GM12878 (cell line): ENCODE results near the gene C4B. TPM values are rescaled to one million over a fixed set of nuclear protein-coding genes. Genes with fewer than 3 reads are reported as not detected.

Experiments
- ATAC-seq: fragments of 200-7000 bp; cut with Tn5 transposase; 3 replicates; pipeline ENCODE4 v1.9.1; 2020; ENCODE audit warnings: mild to moderate bottlenecking, moderate library complexity
- BruUV-seq: library from RNA; stranded (reverse); fragments of 400-500 nt; replicated peaks from 2 replicates; lab custom pipeline; 2021; lab: Mats Ljungman, UMichigan
- CTCF ChIA-PET: fragments of 300-600 bp; sonication (Branson Sonifier 250); formaldehyde crosslinking; extraction: SDS; loops from one replicate; lab custom pipeline; 2021; ENCODE audit warnings: inconsistent platforms; lab: Yijun Ruan, JAX
- POLR2A ChIA-PET: fragments of 350-600 bp; formaldehyde crosslinking; extraction: SDS; loops from one replicate; lab custom pipeline; 2021; ENCODE audit warnings: inconsistent platforms; lab: Charles Lee
- RAD21 ChIA-PET: fragments of 300-600 bp; sonication (Branson Sonifier 250); formaldehyde crosslinking; loops from one replicate; lab custom pipeline; 2023; ENCODE audit warnings: antibody characterized with exemption; ENCODE audit not compliant: unreplicated experiment; lab: Charles Lee
- SMC1A ChIA-PET: fragments of 300-600 bp; sonication (Branson Sonifier 250); formaldehyde crosslinking; loops from one replicate; lab custom pipeline; 2023; ENCODE audit not compliant: unreplicated experiment, uncharacterized antibody; lab: Charles Lee
- DNase-seq: peaks from one replicate; pipeline ENCODE4 v3.0.0-alpha.2; 2011; ENCODE audit warnings: low read depth, low spot score
- FAIRE-seq: peaks from 3 replicates; lab custom pipeline; 2011; peaks lifted over from hg19 to GRCh38; lab: Jason Lieb, UNC
- H2AFZ ChIP-seq: 2 replicates; pipeline ENCODE4 v1.6.0; 2011; ENCODE audit warnings: low read depth, low read length, control low read depth; ENCODE audit not compliant: control insufficient read depth
- H3K27ac ChIP-seq: 2 replicates; pipeline ENCODE4 v1.5.1; 2011; ENCODE audit warnings: control low read depth; ENCODE audit not compliant: control insufficient read depth, insufficient read depth
- H3K27me3 ChIP-seq, 2 experiments: replicated peaks in 1 of 2; 2 replicates each; pipeline versions ENCODE4 v1.6.0 to v1.6.1; 2011; ENCODE audit warnings: low read length in 1 of 2; ENCODE audit not compliant: control insufficient read depth in 2 of 2, insufficient read depth in 2 of 2
- H3K36me3 ChIP-seq, 2 experiments: 2 replicates each; pipeline ENCODE4 v1.5.1; 2011; ENCODE audit warnings: low read length in 1 of 2; ENCODE audit not compliant: control insufficient read depth in 2 of 2, insufficient read depth in 2 of 2
- H3K4me1 ChIP-seq: 2 replicates; pipeline ENCODE4 v1.6.1; 2011; ENCODE audit warnings: mild to moderate bottlenecking, low read length, moderate library complexity, mixed read lengths; ENCODE audit not compliant: control insufficient read depth, insufficient read depth
- H3K4me2 ChIP-seq: 2 replicates; pipeline ENCODE4 v1.6.0; 2011; ENCODE audit warnings: control low read depth; ENCODE audit not compliant: control insufficient read depth, insufficient read depth
- H3K4me3 ChIP-seq: fragments of 200-600 bp; sonication (generic); 2 replicates; pipeline ENCODE4 v1.5.1; 2016
- H3K79me2 ChIP-seq: 2 replicates; pipeline ENCODE4 v1.6.0; 2011; ENCODE audit warnings: low read length; ENCODE audit not compliant: control insufficient read depth, insufficient read depth
- H3K9ac ChIP-seq: 2 replicates; pipeline ENCODE4 v1.8.0; 2011; ENCODE audit warnings: low read length, control low read depth, mixed read lengths; ENCODE audit not compliant: control insufficient read depth, insufficient read depth
- H3K9me3 ChIP-seq: replicated peaks from 3 replicates; pipeline ENCODE4 v1.5.1; 2011; ENCODE audit warnings: mild to moderate bottlenecking, low read length; ENCODE audit not compliant: control insufficient read depth, insufficient read depth
- H4K20me1 ChIP-seq: 2 replicates; pipeline ENCODE4 v1.6.0; 2011; ENCODE audit not compliant: control insufficient read depth, insufficient read depth
- EZH2 ChIP-seq: IDR thresholded peaks from 2 replicates; pipeline ENCODE4 v1.6.1; 2012; ENCODE audit warnings: low read depth, mild to moderate bottlenecking, control low read depth, inconsistent platforms, low read length, borderline replicate concordance; ENCODE audit not compliant: control insufficient read depth
- HDAC6 ChIP-seq: fragments of 200-600 bp; sonication (generic); IDR thresholded peaks from one replicate; pipeline ENCODE4 v1.8.0; 2017; ENCODE audit warnings: antibody characterized with exemption; ENCODE audit not compliant: unreplicated experiment
- KDM1A ChIP-seq: fragments of 200-600 bp; sonication (generic); IDR thresholded peaks from 2 replicates; pipeline ENCODE4 v1.6.1; 2016; ENCODE audit warnings: borderline replicate concordance
- RAD51 ChIP-seq: fragments of 450-650 bp; IDR thresholded peaks from 2 replicates; pipeline ENCODE4 v1.6.1; 2016; ENCODE audit warnings: moderate library complexity, mild to moderate bottlenecking, inconsistent platforms
- RBBP5 ChIP-seq: fragments of 200-600 bp; sonication (generic); conservative IDR thresholded peaks from 2 replicates; pipeline ENCODE4 v1.6.1; 2016
- SIN3A ChIP-seq: IDR thresholded peaks from 2 replicates; pipeline ENCODE4 v1.6.1; 2012; ENCODE audit warnings: low read depth, low read length, improper control_type of control experiment
- SMARCA5 ChIP-seq: fragments of 450-650 bp; IDR thresholded peaks from 2 replicates; pipeline ENCODE4 v1.6.1; 2017; ENCODE audit warnings: mild to moderate bottlenecking
- SREBF1 ChIP-seq: IDR thresholded peaks from 2 replicates; pipeline ENCODE4 v1.6.1; 2012; ENCODE audit warnings: mild to moderate bottlenecking, low read length
- WRNIP1 ChIP-seq: IDR thresholded peaks from 2 replicates; pipeline ENCODE4 v1.6.1; 2011; ENCODE audit warnings: low read depth, low read length, improper control_type of control experiment, borderline replicate concordance
- ZNF274 ChIP-seq: IDR thresholded peaks from one replicate; pipeline ENCODE4 v1.8.0; 2011; ENCODE audit not compliant: insufficient read length, insufficient read depth
- WGBS: methylation state at CpG from one replicate; pipeline ENCODE4 v1.1.6; 2016; ENCODE audit warnings: low lambda C conversion rate; ENCODE audit not compliant: insufficient replicate concordance, insufficient coverage; ENCODE audit errors: missing lambda C conversion rate; 5-methylcytosine and 5-hydroxymethylcytosine counted together
- in situ Hi-C: fragments of 300-500 bp; cut with MboI; formaldehyde crosslinking; loops from 9 replicates; pipeline ENCODE4 v1.14.3; 2018; ENCODE audit warnings: mixed read lengths
- intact Hi-C: fragments of 100-400 bp; cut with micrococcal nuclease; formaldehyde crosslinking; loops from one replicate; pipeline ENCODE4 v1.14.2; 2022; ENCODE audit not compliant: unreplicated experiment
- polyA plus RNA-seq, 11 experiments: library from polyadenylated mRNA; depleted of rRNA in 4 of 11; unstranded in 6 of 11; stranded (reverse) in 5 of 11; fragments of >200 nt; fragmentation: Nextera tagmentation in 4 of 11; fragmentation: Illumina TruSeq in 1 of 11; extraction: Ambion mirVana in 4 of 11; extraction: Trizol in 1 of 11; gene quantifications; 1 replicate in 1 of 11; 2 replicates in 10 of 11; pipeline versions ENCODE4 v1.2.1 to v1.2.3, GENCODE V29; 2011 to 2016; ENCODE audit warnings: inconsistent platforms in 2 of 11, missing spikeins in 2 of 11, low read depth in 1 of 11
- total RNA-seq, 4 experiments: library from RNA; depleted of rRNA in 3 of 4; stranded (reverse); fragments of >200 nt in 3 of 4; fragmentation: Illumina TruSeq in 1 of 4; extraction: Trizol in 1 of 4; gene quantifications; 2 replicates each; pipeline versions ENCODE4 v1.2.1 to v1.2.3, GENCODE V29; 2013 to 2021
- TF ChIP-seq, protein P1 (sequence below): IDR thresholded peaks from 2 replicates; pipeline ENCODE4 v1.6.1; 2012; ENCODE audit warnings: mild to moderate bottlenecking, low read depth, low read length
- TF ChIP-seq, protein P2 (sequence below): fragments of 450-650 bp; IDR thresholded peaks from 2 replicates; pipeline ENCODE4 v1.6.1; 2017; ENCODE audit warnings: low read depth, mild to moderate bottlenecking, moderate library complexity
- TF ChIP-seq, protein P3 (sequence below): IDR thresholded peaks from 2 replicates; pipeline ENCODE4 v1.6.1; 2012; ENCODE audit warnings: low read depth, low read length, improper control_type of control experiment
- TF ChIP-seq, protein P4 (sequence below): fragments of 450-650 bp; IDR thresholded peaks from 2 replicates; pipeline ENCODE4 v1.6.1; 2014; ENCODE audit warnings: mild to moderate bottlenecking

C4B gene
- total and polyA plus RNA-seq, 10 of the 15 experiments (the other 5 are each of a cell fraction or from before 2014, with no cell fraction given): 0.13 to 5.6 (median 1.7) TPM; not detected in 1

GRCh38 chr6:32058511-32058963 lies 43.9 kb downstream of the C4B start:
- no peaks in the 10 kb centered on the region for H3K4me1 ChIP-seq
- intact Hi-C loops: no loop called here

More at GRCh38 chr6:32058511-32058963, 43.9 kb downstream of the C4B start:
- Histone ChIP-seq H3K79me2 (no peaks in the 10 kb centered on the region), H3K36me3 (no peaks in the 10 kb centered on the region), H3K9ac (no peak overlapping the region), H2AFZ (no peak overlapping the region), H3K27me3 (peaks cover 0 to 2% of the 10 kb centered on the region in 2 experiments; a peak in 2 of 4 replicates), H3K27ac (no peak overlapping the region), H3K4me3 (no peak overlapping the region)
- no peak for ATAC-seq
- ChIA-PET RAD21 (interaction anchor here (0.6 kb wide), 1 partner anchor 679 kb away, joined by 3 read pairs; no protein-coding TSS in a partner anchor), CTCF (interaction anchor here (1.3 kb wide), 1 partner anchor 60 kb away, joined by 3 read pairs; no protein-coding TSS in a partner anchor), SMC1A (no interaction called here), POLR2A (no interaction called here)
- no peak for DNase-seq
- WGBS: 34% methylated on average over 11 of the region's 11 CpGs
- BruUV-seq: no TSS peak
- no peak for FAIRE-seq
- TF ChIP-seq, protein P1, sequence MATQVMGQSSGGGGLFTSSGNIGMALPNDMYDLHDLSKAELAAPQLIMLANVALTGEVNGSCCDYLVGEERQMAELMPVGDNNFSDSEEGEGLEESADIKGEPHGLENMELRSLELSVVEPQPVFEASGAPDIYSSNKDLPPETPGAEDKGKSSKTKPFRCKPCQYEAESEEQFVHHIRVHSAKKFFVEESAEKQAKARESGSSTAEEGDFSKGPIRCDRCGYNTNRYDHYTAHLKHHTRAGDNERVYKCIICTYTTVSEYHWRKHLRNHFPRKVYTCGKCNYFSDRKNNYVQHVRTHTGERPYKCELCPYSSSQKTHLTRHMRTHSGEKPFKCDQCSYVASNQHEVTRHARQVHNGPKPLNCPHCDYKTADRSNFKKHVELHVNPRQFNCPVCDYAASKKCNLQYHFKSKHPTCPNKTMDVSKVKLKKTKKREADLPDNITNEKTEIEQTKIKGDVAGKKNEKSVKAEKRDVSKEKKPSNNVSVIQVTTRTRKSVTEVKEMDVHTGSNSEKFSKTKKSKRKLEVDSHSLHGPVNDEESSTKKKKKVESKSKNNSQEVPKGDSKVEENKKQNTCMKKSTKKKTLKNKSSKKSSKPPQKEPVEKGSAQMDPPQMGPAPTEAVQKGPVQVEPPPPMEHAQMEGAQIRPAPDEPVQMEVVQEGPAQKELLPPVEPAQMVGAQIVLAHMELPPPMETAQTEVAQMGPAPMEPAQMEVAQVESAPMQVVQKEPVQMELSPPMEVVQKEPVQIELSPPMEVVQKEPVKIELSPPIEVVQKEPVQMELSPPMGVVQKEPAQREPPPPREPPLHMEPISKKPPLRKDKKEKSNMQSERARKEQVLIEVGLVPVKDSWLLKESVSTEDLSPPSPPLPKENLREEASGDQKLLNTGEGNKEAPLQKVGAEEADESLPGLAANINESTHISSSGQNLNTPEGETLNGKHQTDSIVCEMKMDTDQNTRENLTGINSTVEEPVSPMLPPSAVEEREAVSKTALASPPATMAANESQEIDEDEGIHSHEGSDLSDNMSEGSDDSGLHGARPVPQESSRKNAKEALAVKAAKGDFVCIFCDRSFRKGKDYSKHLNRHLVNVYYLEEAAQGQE: no peak
- no peak for TF ChIP-seq ZNF274
- TF ChIP-seq, protein P2, sequence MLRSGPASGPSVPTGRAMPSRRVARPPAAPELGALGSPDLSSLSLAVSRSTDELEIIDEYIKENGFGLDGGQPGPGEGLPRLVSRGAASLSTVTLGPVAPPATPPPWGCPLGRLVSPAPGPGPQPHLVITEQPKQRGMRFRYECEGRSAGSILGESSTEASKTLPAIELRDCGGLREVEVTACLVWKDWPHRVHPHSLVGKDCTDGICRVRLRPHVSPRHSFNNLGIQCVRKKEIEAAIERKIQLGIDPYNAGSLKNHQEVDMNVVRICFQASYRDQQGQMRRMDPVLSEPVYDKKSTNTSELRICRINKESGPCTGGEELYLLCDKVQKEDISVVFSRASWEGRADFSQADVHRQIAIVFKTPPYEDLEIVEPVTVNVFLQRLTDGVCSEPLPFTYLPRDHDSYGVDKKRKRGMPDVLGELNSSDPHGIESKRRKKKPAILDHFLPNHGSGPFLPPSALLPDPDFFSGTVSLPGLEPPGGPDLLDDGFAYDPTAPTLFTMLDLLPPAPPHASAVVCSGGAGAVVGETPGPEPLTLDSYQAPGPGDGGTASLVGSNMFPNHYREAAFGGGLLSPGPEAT: no peak
- TF ChIP-seq, protein P3, sequence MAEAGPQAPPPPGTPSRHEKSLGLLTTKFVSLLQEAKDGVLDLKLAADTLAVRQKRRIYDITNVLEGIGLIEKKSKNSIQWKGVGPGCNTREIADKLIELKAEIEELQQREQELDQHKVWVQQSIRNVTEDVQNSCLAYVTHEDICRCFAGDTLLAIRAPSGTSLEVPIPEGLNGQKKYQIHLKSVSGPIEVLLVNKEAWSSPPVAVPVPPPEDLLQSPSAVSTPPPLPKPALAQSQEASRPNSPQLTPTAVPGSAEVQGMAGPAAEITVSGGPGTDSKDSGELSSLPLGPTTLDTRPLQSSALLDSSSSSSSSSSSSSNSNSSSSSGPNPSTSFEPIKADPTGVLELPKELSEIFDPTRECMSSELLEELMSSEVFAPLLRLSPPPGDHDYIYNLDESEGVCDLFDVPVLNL: no peak
- TF ChIP-seq EZH2: no peak
- no peak for TF ChIP-seq WRNIP1
- TF ChIP-seq SIN3A: no peak
- TF ChIP-seq, protein P4, sequence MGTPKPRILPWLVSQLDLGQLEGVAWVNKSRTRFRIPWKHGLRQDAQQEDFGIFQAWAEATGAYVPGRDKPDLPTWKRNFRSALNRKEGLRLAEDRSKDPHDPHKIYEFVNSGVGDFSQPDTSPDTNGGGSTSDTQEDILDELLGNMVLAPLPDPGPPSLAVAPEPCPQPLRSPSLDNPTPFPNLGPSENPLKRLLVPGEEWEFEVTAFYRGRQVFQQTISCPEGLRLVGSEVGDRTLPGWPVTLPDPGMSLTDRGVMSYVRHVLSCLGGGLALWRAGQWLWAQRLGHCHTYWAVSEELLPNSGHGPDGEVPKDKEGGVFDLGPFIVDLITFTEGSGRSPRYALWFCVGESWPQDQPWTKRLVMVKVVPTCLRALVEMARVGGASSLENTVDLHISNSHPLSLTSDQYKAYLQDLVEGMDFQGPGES: no peak
- no peak for TF ChIP-seq RBBP5
- no peak for TF ChIP-seq RAD51
- TF ChIP-seq HDAC6: no peak
- no peak for TF ChIP-seq SREBF1
- TF ChIP-seq SMARCA5: no peak
- no peak for TF ChIP-seq KDM1A
- TF ChIP-seq, all 136 proteins: peak for 0
- Histone ChIP-seq H3K9me3 (no peaks in the 10 kb centered on the region), H4K20me1 (no peaks in the 10 kb centered on the region), H3K4me2 (no peak overlapping the region)
- in situ Hi-C loops: no loop called here
